ENCODE measurements around the gene KIAA0753.

The KIAA0753 gene

DNA sequence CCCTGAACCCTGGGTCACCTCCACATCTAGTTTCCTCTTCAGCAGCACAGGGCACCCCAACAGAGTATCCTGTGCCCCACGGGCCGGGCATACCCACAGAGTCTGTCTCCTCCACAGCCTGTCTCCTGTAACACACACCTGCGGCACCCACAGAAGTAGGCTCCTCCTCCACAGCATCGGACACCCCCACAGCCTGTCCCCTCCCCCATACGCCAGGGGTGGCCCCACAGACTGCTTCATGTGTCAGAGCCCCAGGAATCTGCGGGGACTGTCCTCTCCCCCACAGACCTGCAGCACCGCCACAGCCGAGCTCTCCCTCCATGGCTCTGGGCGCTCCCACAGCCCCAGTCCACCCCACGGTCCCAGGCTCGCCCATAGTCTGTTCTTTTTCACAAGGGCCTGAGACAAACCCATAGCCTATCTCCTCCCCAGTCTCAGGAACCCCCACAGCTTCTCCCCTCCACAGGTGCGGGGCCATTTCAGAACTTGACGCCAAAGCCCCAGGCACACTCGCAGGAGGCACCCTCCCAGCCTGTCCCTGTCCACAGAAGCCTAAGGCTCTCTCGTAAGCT, 1.4 kb downstream of the KIAA0753 start:
- H3K27ac ChIP-seq (ENCODE audit: poor library complexity, severe bottlenecking): peak overlapping the region; percentile 94
- H3K27me3 ChIP-seq (ENCODE audit: insufficient read depth, poor library complexity, severe bottlenecking): no peaks in the 10 kb centered on the region
- TF ChIP-seq, protein P1, sequence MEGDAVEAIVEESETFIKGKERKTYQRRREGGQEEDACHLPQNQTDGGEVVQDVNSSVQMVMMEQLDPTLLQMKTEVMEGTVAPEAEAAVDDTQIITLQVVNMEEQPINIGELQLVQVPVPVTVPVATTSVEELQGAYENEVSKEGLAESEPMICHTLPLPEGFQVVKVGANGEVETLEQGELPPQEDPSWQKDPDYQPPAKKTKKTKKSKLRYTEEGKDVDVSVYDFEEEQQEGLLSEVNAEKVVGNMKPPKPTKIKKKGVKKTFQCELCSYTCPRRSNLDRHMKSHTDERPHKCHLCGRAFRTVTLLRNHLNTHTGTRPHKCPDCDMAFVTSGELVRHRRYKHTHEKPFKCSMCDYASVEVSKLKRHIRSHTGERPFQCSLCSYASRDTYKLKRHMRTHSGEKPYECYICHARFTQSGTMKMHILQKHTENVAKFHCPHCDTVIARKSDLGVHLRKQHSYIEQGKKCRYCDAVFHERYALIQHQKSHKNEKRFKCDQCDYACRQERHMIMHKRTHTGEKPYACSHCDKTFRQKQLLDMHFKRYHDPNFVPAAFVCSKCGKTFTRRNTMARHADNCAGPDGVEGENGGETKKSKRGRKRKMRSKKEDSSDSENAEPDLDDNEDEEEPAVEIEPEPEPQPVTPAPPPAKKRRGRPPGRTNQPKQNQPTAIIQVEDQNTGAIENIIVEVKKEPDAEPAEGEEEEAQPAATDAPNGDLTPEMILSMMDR (IDR thresholded peaks at IDR 0.05; ENCODE audit: poor library complexity, severe bottlenecking): no peak
- peak overlapping the region; percentile 64 for H3K4me3 ChIP-seq (ENCODE audit: severe bottlenecking)
- H3K36me3 ChIP-seq (ENCODE audit: low read depth): peaks cover 42% of the 10 kb centered on the region
- H3K4me1 ChIP-seq (ENCODE audit: insufficient read depth, poor library complexity, severe bottlenecking): peaks cover 22% of the 10 kb centered on the region
- DNase-seq (ENCODE audit: low spot score) (no peak), ATAC-seq (ENCODE audit: low read depth) (no peak)
- no peaks in the 10 kb centered on the region for H3K9me3 ChIP-seq (ENCODE audit: severe bottlenecking)

DNA sequence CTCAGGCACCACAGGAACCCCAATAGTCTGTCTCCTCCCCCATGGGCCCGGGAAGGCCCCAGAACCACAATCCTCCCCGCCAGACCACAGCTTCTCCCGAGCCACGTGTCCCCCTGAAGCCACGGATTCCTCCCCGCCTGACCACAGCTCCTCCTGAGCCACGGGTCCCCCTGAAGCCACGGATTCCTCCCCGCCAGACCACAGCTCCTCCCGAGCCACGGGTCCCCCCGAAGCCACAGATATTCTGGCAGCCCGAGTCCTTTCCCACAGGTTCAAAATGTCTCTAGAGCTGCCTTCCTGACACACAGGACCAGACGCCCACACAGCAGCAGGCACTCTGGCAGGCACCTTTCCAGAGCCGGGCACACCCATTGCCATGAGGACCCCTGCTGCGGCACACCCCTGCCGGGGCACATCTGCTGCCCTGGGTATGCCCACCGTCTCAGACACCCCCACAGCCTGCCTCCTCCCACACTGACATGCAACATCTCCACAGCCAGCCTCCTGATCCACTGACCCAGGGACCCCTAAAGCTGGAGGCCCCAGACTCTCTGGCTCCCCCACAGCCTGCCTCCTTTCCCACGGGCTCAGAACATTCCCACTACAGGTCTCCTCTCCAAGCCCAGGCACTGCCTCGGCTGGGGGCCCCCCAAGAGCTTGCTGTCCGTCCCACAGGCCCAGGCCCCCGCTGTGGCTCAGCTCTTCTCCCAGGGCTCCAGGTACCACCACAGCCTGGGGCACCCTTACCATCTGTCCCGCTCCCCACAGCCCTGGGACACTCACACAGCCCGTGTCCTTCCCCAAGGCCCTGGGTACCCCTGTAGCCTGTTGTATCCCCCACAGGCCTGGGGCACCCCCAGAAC, 2.2 kb downstream of the KIAA0753 start:
- ATAC-seq (ENCODE audit: low read depth): no peak
- H3K4me3 ChIP-seq (ENCODE audit: severe bottlenecking): no peak overlapping the region
- TF ChIP-seq, protein P1 (IDR thresholded peaks at IDR 0.05; ENCODE audit: poor library complexity, severe bottlenecking): no peak
- no peaks in the 10 kb centered on the region for H3K9me3 ChIP-seq (ENCODE audit: severe bottlenecking)
- no peak for DNase-seq (ENCODE audit: low spot score)
- H3K27me3 ChIP-seq (ENCODE audit: insufficient read depth, poor library complexity, severe bottlenecking): no peaks in the 10 kb centered on the region
- H3K36me3 ChIP-seq (ENCODE audit: low read depth): peaks cover 42% of the 10 kb centered on the region
- no peak overlapping the region for H3K27ac ChIP-seq (ENCODE audit: poor library complexity, severe bottlenecking)
- peaks cover 13% of the 10 kb centered on the region for H3K4me1 ChIP-seq (ENCODE audit: insufficient read depth, poor library complexity, severe bottlenecking)

GRCh38 chr17:6637458-6637840, 3.1 kb downstream of the KIAA0753 start:
- no peaks in the 10 kb centered on the region for H3K9me3 ChIP-seq (ENCODE audit: severe bottlenecking)
- no peak overlapping the region for H3K27ac ChIP-seq (ENCODE audit: poor library complexity, severe bottlenecking)
- H3K4me1 ChIP-seq (ENCODE audit: insufficient read depth, poor library complexity, severe bottlenecking): peaks cover 7% of the 10 kb centered on the region
- TF ChIP-seq, protein P1 (IDR thresholded peaks at IDR 0.05; ENCODE audit: poor library complexity, severe bottlenecking): no peak
- DNase-seq (ENCODE audit: low spot score) (no peak), ATAC-seq (ENCODE audit: low read depth) (no peak)
- H3K27me3 ChIP-seq (ENCODE audit: insufficient read depth, poor library complexity, severe bottlenecking): no peaks in the 10 kb centered on the region
- peaks cover 44% of the 10 kb centered on the region for H3K36me3 ChIP-seq (ENCODE audit: low read depth)
- H3K4me3 ChIP-seq (ENCODE audit: severe bottlenecking): no peak overlapping the region

DNA sequence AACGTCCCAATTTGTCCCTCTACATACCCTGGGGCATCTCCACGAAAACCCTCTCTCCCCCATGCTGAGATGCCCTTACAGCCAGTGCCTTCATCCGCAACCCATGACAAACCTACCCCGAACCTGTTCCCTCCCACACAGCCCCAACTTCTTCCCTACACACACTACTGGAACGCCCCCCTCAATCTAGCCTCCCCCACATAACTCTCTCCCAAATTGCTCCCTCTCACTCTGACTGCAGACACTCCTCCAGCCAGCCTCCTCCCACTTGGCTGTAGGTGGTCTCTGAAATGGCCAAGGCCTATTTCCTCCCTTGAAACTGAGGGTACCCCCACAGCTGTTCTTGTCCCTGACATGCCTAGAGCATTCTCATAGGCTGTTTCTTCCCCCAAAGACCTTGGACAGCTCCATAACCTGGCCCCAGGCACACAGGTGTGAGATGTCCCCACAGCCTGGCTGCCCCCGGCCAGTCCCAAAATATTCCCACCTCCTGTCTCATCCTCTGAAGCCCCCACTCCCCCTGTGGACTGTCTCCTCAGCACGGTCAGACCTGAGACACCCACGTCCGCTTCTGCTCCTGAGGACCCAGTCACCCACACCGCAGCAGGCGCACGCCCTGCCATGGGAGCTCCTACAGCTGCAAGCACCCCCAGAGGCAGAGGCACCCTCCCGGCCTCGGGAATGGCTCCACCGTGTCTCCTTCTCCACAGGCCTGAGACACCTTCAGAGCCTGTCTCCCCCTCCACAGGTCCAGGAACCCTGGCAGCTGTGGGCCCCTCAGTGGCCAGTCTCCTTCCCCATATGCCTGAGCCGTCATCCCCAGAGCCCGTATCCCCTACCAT, 3.7 kb downstream of the KIAA0753 start:
- no peak for ATAC-seq (ENCODE audit: low read depth)
- Histone ChIP-seq H3K36me3 (ENCODE audit: low read depth) (peaks cover 44% of the 10 kb centered on the region), H3K27me3 (ENCODE audit: insufficient read depth, poor library complexity, severe bottlenecking) (no peaks in the 10 kb centered on the region), H3K27ac (ENCODE audit: poor library complexity, severe bottlenecking) (no peak overlapping the region), H3K4me1 (ENCODE audit: insufficient read depth, poor library complexity, severe bottlenecking) (peaks cover under 1% of the 10 kb centered on the region), H3K4me3 (ENCODE audit: severe bottlenecking) (no peak overlapping the region), H3K9me3 (ENCODE audit: severe bottlenecking) (no peaks in the 10 kb centered on the region)
- no peak for DNase-seq (ENCODE audit: low spot score)
- TF ChIP-seq, protein P1 (IDR thresholded peaks at IDR 0.05; ENCODE audit: poor library complexity, severe bottlenecking): no peak
